Stimulated activated CD4-positive, alpha-beta T cell treated with anti-CD3 and anti-CD28 coated beads, TNF-alpha, amount 100 ng/mL, for 24 hours (primary cell): Measurements from ENCODE around the gene AURKA.
"Not testable (repeated sequence)": the region's sequence is repeated elsewhere in the genome, so short reads cannot be mapped to it uniquely, and the experiment has no call there.

ENCODE experiments used
- DNase-seq, 3 experiments: peaks; one replicate each; pipeline ENCODE4 v3.0.0-alpha.2; 2020; ENCODE audit warnings: low read depth in 3 of 3

AURKA gene

DNA sequence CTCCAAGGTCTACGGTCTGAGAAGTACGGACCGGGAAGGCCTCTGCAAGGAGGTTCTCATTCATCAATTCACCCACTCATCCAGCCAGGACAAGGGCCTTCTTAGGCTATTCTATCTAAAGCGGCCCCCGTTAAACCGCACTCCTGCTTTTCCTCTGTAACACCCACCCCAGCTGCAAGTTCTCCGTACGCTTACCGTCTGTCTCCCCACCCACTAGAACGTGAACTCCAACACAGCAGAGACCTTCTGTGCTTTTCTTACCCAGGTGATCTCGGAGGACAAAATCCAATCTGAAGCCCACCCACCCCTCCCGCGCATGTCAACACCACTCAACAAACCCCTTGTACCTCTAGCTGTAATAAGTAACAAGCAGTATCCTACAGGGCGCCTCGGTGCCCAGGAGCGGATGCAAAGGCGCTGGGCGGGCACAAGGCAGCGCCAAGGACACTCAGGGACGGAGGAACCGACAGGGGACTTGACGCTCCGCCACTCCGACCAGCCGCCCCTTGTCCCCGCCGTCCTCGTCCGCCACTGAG lies 351 bp downstream of the AURKA start:
- no peak for DNase-seq

DNA sequence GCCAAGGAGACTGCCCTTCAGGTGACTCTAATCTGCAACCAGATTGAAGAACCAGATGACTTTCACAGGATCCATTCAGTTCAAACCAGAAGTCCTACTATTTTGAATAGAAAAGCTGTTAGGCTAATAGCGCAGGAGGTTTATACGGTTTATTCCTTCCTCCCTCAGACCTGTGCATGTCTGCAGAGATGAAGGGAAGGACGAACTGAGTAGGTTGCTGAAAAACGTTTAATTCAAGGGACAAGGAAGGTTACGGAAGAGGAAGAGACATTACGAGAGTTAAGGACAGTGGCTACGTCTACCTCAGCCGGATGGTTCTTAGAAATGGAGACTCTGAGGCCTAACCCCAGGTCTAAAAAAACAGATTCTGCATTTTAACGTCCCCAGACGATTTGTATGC lies 978 bp downstream of the AURKA start:
- DNase-seq: no peak

DNA sequence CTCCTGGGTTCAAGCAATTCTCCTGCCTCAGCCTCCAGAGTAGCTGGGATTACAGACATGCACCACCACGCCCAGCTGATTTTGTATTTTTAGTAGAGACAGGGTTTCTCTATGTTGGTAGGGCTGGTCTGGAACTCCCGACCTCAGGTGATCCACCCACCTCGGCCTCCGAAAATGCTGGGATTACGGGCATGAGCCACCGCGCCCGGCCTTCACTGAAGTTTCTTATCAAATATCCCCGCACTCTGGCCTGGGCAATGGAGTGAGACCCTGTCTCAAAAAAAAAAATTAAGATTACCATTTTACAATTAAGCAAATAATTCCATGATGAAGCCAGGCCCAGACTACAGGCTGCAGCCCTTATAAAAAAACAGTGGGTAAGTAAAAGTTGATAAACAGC lies 1.6 kb downstream of the AURKA start:
- not testable (repeated sequence) for DNase-seq

DNA sequence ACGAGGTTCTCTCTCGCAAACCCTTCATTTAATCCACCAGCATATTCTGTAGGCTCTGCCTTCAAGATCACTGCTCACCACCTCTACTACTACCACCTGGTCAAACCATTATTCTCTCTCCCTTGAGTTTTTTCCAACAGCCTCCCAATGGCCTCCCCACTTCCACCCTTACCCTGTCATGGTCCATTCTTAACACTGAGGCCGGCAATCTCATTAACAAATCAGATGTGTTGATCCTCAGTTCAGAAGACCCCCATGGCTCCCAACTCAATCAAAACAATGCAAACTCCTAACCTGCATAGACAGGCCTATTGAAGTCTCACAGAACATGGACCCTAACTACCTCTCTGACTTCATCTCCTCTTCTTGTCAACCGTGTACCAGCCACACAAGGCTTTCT lies 2.2 kb downstream of the AURKA start:
- no peak for DNase-seq

DNA sequence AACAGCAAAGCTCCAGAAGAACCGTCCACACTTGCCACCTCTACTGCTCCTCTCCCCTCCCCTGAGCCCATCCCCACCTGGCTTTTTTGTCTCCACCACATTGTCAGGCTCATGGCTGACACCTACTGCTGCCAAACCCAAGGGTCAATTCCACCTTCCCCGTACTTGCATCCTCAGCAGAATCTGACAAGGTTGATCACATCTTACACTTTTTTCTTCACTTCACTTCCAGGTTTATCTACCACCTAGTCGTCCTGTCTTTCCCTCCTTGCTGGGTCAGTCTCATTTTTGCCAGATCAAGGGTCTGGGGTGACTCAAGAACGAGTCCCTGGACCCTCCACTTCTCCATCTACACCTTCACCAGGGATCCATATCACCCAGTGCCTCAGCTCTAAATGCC lies 3.1 kb downstream of the AURKA start:
- no peak for DNase-seq

DNA sequence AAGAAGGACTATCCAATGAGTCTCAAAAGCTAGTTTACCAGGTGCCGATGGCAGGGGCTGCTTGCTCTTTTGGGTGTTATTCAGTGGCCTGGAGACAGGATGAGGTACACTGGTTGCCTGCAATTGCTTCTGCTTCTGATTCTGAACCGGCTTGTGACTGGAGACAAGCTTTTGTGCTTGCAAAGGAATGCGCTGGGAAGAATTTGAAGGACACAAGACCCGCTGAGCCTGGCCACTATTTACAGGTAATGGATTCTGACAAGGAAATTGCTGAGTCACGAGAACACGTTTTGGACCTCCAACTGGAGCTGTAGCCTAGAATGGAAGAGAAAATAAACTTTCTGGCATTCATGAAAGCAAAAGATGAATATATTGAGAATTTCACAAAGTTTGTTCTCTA lies 5.8 kb downstream of the AURKA start:
- no peak for DNase-seq

DNA sequence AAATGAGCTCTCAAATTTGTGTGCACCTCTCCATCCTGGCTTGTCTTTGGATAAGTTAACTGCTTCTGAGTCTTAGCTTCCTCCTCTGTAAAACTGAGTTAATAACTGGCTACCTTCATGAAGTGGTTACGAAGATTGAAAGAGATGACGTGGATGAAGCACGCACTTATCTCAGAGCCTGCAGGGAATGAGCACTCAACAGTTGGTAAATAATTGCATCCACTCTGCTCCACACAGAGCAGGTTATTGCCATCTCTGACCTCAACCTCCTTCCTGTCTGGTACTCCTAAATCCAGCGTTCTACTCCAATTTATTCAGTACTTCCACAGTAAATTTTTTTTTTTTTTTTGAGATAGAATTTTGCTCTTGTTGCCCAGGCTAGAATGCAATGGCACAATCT lies 6.9 kb downstream of the AURKA start:
- DNase-seq: no peak

DNA sequence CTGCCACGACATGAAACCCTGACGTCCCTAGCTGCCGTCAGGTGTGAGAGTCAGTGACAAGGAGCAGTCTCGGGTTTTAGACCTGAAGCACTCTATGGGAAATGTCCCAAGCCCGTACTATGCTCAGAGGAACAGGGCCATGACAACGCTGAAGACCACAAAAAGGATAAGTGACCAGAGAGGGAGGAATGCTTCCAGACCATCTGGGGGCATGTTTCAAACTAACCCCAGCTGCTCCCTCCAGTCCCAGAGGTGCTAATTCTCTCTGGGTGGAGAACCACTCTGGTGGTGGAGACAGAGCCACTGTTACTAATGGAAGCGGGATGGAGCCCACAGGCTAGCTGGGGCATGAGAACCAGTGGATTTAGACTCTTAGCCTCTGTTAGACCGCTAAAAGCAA lies 8.7 kb downstream of the AURKA start:
- no peak for DNase-seq

DNA sequence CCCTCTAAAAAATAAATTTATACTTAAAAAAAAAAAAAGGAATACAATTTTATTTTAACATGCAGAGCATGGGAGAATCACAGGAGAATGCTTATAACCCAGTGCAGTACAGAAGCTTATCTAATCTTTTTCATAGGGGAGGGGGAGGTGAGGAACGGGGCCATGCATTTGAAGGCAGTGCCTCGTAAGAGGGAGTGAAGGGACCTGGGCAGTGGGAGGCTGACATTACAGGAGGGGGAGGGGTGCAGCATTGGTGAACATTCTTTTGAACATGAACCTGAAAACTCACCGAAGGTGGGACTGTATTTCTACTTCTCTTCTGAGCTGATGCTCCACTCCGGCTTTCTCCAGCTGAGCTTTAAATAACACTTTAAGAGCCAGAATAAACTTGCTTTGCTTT lies 9.3 kb downstream of the AURKA start:
- DNase-seq: no peak

DNA sequence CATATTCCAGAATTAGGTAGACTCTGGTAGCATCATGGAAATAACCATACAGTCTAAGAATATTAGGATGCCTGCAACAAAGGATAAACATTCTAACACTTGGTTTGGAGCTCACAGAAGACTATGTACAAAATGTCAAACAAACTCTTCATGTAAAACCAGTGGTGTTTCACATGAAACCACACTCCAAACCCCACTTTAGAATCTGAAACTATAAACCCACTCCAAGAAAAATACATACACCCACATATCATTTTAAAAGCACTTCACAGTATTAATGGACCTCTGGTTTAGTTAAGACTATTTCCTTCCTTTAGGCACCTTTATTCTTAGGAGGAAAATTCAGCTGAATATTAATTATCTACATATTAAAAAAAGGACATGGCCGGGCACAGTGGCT lies 10.5 kb downstream of the AURKA start:
- DNase-seq: no peak

DNA sequence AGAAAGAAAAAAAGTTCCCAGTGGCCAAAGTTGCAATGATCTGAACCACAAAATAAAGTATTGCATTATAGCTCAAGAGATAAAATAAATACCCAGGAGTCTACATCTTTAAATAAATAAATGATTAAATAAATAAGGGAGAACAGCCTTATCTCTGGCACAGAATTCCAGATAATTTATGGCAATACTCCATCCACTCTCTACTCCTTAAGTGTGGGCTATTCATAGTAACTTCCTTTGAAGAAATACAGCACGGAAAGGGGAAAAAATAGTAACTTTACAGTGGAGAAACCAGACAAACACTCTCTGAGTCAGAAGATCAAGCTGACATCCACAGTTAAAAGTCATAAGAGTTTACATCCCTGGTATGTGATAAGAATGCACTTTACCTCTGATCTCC lies 11.6 kb downstream of the AURKA start:
- no peak for DNase-seq

DNA sequence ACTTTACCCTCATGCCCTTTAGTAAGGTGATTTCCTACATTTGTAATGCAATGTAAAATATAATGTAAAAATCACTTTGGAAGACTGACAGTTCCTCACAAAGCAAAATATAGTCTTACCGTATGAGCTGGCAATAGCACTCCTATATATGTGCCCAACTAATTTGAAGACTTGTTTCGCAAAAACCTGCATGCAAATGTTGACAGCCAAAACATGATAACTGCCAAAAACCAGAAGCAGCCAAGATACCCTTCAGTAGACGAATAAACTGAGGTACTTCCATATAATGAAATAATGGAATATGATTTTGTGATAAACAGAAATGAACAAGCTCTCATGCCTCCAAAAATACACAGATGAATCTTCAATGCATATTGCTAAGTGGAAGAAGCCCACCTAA lies 13.6 kb downstream of the AURKA start:
- DNase-seq: no peak

DNA sequence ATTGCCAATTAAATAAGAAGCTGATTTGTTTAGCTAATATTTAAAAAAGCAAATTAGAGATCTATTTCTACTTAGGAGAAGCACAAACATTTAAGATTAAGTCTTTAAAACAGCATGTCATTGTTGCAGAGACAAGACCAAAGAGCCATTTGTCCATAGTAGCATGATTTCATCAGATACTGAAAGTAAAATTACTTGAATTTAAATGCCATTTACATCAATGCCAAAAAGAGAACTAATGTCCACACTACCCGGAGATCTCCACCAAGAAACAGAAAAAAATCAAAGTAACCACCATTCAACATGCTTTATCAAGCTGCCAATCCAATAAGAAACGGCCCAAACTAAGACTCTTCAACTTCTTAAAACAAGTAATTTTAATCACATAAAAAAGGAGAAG lies 15.7 kb downstream of the AURKA start:
- no peak for DNase-seq

DNA sequence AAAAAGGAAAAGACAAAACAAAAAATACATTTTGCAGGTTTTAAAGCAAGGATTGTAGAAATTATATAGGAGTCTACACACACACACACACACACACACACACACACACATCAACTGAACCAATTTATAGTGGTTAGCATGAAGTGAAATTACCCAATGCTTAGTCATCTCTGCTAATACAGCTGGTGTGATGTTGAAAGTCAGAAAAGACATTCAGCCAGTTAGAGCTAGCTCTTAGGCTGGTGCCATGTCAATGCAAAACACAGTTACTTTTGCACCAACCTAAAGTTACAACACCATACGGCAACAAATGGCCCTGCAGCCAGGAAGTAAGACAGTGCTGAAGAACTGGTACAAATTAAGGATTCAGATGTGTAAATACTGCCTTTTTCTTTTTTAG lies 18.1 kb downstream of the AURKA start:
- no peak for DNase-seq

DNA sequence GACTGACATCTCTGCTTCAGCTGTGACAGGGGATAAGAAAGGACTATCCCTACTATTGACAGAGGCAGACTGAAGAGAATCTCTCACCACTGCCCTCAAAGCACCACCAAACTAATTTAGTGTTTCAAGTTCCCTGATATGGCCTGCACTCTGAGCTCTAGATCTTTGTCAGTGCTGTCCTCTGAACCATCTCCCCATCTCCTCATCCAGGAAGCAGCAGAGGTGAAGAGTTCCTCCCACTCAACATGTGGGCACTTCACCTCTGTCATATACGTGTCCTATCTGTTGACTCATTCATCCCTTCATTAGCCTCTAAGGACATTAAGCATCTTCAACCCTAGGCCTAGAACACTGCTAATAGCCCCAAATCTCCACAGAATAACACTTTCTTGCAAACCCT lies 19.2 kb downstream of the AURKA start:
- no peak for DNase-seq

DNA sequence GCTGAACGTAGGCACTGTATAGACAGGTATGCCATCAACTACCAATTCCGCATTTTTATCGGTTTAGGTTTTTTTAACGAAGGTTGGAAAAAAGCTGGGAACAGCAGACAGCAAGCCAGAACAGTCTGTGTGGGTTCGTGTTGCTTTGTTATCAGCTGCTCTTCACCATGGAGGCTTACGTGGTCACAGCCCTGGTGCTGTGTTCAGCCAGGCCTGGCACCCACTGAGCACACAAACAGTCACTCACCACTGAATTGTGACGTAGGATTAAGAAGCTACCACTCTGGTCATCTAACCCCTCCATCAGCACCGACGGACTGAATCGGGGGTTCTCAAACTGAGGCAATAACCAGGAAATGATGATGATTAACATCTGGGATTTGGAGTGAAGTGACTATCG lies 20.0 kb downstream of the AURKA start:
- DNase-seq: no peak

DNA sequence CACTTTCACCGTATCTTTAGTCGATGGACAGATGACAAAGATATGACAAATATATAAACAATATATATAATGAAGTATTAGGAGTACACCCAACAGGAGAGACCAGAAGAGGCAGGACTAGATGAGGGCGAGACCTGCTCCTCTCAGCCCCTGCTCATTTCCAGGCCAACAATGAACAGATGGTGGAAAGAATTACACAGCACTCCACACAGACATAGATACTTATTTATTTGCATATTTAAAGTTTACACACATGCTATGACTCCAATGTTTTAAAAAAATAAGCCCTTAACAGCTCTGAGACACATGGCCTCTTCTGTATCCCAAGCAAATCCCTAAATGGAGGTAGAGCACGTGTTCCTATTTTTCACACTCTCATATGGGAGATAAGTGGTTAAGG lies 22.8 kb downstream of the AURKA start:
- DNase-seq: no peak

DNA sequence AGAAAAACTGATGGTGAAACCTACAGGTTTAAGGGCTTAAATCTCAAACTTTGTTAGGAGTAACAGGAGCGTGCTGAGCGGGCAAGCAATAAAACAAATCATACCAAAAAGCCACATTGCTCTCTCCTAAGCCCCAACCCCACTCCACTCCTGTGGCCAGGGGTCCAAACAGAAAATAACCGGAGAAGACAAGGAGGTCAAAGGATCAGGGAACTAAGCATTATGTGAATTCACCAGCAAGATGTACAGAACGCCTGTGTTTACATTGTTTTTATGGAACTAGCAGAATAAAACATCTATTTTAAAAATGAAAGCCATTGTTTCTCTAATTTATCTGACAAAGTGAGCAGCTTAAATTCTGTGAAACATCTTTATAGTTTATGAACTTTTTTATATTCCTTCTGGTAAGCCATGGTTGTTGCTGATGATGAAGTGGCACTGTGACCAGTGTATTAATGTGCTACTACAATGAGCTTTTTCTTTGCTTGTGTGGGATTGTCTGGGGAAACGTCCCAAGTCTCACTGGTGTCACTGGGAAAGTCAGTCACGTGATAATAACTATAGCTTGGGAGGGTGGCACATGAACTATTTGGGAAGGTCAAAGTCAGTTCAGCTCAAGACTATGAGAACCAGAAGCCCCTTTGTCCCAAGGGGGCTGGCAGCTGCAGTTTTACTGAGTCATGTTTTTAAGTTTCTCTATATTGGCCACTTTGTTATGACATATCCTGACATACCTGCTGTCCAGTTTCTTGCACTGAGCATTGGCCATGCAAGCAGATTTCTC lies 23.5 kb downstream of the AURKA start:
- DNase-seq: no peak

DNA sequence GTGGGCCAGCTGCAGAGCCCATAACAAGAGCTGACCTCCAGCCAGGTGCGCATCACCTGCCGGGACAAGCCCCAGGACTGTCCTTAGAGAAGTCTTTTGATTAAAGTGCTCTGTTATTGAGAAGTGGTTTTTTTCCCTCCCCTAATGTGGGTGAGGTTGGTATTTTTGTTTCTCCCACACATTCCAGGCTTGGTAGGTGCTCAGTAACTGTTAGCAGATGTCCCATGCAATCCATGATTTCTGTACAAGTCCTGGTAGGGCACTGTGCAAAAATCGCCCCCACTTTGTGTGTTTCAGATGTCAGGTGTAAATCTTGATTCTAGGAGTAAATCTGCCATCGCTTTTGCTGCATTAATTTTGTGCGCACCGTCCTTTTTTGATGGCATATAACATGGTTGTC lies 28.5 kb downstream of the AURKA start:
- DNase-seq: no peak

DNA sequence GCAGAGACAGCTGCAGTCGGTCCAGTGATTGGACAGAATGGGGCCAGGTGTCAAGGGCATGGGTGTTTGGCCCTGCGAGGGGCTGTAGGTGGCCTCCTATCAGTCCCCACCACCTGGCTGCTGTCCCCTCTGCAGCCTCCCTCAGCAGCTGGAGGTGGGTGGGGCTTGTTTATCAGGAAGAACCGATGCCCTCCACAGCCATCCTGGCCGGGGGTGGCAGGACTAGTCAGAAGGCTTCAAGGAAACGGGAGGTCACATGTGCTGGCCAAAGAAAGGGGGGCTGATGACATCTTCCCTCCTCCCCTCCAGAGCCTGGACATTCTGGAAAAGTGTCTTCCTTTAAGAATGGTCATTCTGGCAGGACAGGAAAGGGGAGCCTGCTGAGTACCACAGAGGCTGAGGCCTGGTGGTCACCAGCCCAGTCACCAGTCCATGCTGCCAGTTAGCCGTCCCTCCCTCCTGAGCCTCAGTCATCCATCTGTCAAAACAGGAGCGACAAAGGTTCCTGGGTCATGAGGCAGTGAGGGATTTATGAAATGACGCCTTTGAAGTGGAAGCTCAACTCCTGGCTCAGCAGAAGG lies 29.1 kb downstream of the AURKA start:
- no peak for DNase-seq

DNA sequence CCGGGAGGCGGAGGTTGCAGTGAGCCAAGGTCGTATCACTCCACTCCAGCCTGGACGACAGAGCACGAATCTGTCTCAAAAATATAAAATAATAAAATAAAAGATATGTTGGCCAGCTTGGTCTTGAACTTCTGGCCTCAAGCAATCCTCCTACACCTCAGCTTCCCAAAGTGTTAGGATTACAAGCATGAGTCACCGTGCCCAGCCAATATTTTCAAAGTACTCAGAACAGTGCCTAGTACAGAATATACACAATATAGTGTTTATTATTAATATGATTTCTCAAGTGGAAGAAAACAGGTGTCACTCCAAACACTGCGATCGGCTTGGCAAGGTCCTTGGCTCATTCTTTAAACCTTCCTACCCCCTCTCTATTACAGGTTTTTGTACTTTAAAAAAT lies 30.1 kb downstream of the AURKA start:
- no peak for DNase-seq

DNA sequence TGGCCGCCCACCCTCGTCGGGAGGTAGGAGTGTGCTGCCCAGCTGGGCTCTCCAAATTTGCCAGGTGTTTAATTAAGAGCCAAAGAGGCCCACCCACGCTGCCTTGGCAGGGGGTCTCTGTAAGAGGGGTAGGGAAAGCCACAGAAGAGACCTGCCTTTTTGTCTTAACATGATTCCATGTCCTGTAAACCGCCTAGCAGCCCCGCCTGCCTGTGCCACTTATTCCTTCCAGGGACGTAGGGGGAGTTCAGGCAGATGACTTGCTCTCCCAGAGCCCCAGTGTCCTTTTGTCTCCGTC lies 31.2 kb downstream of the AURKA start:
- no peak for DNase-seq

DNA sequence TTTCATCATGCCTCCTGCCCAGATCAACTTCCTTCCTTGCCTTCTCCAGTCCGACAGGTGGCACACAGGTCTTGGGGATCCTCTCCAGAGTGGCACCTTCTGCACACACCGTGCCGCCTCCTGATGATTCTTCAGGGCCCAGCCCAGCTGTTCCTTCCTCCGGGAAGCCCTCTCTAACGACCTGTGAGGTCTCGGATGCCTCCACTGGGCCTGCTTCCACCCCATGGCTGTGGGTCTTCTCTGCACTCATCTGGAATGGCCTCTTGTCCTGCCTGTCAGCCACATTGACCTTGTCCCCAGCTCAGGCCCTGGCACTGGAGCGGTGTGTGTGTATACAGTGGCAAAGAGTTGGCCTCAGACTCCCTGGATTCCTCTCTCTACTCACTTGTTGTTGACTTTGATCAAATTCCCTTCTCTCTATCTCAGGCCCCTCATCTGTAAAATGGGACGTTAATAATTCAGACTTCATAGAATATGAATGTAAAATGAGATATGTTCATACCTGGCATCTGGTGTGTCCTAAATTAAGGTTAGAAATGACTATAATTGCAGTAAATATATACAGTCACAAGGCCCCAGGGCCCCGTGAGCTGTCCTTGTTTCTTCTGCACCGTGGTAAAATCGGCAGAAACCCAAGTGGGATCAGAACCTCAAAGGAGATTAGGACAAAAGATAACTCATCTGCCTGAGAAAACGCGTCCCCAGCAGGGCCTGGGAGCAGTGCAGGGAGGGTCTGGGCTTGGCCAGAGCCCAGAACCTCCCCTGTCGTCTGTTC lies 31.7 kb downstream of the AURKA start:
- DNase-seq: no peak
